NCI-H128 (cell line): Measurements from ENCODE around the gene C2orf66.

Experiments
- DNase-seq: peaks from one replicate; lab custom pipeline; 2025; ENCODE audit not compliant: unreplicated experiment; lab: John Stamatoyannopoulos, UW

C2orf66 gene

DNA sequence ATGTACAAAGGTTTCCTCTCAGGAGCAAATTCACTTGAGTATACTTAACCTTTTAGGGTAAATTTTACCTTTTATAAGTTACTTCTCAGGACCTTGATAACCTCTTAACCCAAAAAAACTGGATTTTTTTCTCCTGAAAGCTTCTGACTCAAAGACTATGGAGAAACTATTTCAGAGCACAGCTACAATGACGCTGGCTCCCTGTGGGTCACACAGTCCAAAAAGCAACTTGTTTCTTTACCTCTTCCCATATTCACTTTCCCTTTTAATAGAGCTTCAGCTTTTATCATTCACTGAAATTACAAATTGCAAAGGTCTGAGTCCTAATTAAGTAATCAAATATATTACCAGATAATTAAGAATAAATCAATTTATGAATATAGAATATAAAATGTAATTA lies 42.1 kb downstream of the C2orf66 start:
- DNase-seq = no peak

DNA sequence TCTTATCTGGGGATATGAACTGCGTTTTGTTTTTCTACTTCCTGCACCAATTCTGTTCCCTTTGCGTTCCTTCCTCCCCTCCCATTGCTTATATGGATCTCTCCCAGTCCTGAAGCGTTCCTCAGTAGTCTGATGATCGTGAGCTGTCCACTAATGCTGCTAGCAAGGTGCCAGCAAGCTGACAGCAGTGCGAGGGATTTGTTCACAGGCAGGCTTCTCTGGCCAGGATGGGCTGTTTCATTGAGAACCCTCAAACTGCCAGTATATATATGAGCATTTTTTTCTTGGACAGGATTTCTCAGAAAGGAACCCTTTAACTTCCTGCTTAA lies 49.8 kb downstream of the C2orf66 start:
- DNase-seq = no peak

DNA sequence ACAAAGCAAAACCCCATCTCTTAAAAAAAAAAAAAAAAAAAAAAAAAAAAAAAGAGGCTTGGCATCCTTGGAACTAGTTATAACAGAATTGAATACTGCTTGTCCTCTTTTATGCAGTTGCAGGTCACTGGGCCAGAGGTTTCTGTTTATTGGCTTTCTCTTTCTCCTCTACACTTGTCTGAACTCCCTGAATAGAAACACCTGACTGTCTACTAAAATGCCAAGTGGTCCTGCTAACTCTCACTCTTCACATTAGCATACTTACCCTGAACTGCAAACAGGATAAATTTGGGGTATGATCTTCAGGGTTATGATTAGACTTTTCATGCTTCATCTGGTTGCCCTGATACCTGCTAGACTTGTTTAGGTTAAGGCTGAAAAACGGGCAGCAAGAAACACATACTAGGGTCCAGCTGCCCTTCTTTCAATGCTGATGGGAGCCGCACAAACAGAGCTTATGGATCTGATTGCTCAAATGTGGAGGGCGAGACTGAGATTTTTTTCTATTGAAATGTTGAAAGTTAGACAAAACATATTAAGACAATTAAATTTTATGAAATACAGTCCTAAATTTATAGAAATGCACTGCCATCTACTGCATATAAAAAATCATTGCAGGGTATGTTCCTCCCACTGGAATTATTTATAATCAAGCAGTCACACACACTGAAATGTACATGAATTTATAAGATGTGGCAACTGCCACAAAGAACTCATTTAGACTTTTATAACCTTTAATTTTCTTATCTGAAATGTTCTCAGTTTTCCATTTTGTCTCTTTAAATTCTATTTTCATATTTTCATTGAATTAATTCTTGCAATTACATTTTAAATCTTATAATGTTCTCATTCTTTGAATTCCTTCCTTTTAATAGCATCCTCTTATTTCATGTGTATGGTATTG lies 50.4 kb downstream of the C2orf66 start:
- DNase-seq = no peak
